SHP77 treated with DMSO at 0.1 percent for 48 hours (cell line): ENCODE measurements around the gene GRIPAP1.

Experiments
- DNase-seq: peaks from one replicate; lab custom pipeline; 2025; lab: John Stamatoyannopoulos, UW

GRIPAP1 gene

DNA sequence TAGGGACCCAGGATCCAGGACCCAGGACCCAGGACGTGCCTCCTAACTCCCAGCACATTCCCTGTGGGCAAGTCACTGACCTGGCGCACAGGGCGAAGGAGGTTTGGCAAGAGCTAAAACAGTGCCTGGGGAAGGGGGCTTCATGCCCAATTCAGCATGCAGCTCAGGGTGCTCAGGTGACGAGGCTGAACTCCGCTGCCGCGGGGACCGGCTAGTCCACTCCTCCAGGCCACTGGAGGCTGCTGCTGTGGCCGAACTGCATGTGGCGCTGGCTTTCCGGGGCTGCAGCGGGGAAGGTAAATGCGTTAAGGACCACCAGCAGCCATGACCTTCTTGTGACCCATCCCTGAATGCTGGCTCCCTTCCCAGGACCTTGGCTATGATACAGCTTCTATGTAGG is 78.3 kb downstream of the GRIPAP1 start:
- DNase-seq = no peak
